Umbilical cord (tissue), 2 donors: ENCODE results near the gene ZNF598. TPM values are rescaled to one million over a fixed set of nuclear protein-coding genes. Genes with fewer than 3 reads are reported as not detected.
"Not testable (repeated sequence)": the region's sequence is repeated elsewhere in the genome, so short reads cannot be mapped to it uniquely, and the experiment has no call there.

ENCODE experiments used
- DNase-seq: peaks from one replicate; pipeline ENCODE4 v3.0.0-alpha.2; 2015; ENCODE audit warnings: low spot score
- total RNA-seq: library from RNA; depleted of rRNA; stranded (reverse); fragments of >200 nt; gene quantifications from one replicate; pipeline ENCODE4 v1.2.3, GENCODE V29; 2014; ENCODE audit warnings: low replicate concordance; ENCODE audit not compliant: insufficient read depth

ZNF598 gene
- total RNA-seq, 1 donor from 2014 or later = 4.8 TPM

- DNase-seq = no peak
Measured at GRCh38 chr16:1960665-1961630, 48.7 kb downstream of the ZNF598 start.

- peak; percentile 89 for DNase-seq
Measured at GRCh38 chr16:1959269-1960039, 50.2 kb downstream of the ZNF598 start, which contains the start of gene NDUFB10. Gene NDUFB10 (plus strand): TSS chr16:1959538. CDS start chr16:1959625, 87 bp downstream.

DNA sequence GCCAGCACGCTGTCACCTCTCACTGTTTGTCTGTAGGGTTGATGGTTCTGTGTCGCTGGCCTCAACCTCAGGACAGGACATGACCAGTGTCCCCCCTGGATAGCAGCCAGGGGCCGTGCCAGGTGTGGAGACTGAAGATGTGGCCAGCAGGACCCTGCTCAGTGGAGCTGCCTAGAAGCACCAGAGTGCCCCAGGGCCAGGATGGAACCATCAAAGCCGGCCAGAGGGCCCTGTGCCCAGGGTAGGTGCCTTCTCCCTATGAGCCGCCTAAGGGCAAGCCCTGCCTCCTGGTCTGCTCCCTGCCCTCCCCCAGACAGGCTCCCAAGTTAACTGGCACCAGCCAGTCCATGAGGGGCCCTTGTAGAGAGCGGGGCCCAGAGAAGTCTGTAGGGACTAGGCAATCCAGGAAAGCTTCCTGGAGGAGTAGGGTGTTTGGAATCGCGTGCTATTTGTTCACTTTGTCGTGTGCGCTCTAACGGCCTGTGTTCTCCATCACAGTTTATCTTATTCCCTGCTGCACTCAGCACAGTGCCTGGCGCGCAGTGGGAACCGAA lies 50.8 kb downstream of the ZNF598 start:
- DNase-seq = no peak

DNA sequence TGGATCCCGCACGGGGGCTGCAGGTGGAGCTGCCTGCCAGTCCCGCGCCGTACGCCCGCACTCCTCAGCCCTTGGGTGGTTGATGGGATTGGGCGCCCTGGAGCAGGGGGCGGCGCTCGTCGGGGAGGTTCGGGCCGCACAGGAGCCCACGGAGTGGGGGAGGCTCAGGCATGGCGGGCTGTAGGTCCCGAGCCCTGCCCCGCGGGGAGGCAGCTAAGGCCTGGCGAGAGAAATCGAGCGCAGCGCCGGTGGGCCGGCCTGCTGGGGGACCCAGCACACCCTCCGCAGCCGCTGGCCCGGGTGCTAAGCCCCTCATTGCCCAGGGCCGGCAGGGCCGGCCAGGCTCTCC lies 51.5 kb downstream of the ZNF598 start:
- not testable (repeated sequence) for DNase-seq

GRCh38 chr16:1957434-1958142 lies 52.0 kb downstream of the ZNF598 start:
- not testable (repeated sequence) for DNase-seq

DNA sequence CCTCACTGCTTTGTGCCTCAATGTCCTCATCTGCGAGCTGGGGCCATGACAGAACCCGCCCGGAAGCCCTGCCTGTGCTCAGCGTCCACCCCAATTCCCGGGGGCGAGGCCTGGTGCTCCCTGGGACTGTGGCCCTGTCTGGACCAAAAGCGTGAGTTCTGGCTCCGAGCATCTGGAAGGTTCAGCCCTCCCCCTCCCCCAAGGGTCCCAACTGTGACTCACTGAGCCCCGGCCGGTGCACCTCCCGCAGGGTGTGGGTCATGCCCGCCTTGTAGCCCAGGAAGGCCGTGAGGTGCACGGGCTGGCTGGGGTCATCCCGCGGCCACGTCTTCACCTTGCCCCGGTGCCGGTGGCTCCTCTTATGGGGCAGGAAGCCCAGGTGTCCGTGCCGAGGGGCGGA lies 55.9 kb downstream of the ZNF598 start:
- DNase-seq = no peak

GRCh38 chr16:1950559-1950958 lies 59.1 kb downstream of the ZNF598 start:
- DNase-seq = no peak

DNA sequence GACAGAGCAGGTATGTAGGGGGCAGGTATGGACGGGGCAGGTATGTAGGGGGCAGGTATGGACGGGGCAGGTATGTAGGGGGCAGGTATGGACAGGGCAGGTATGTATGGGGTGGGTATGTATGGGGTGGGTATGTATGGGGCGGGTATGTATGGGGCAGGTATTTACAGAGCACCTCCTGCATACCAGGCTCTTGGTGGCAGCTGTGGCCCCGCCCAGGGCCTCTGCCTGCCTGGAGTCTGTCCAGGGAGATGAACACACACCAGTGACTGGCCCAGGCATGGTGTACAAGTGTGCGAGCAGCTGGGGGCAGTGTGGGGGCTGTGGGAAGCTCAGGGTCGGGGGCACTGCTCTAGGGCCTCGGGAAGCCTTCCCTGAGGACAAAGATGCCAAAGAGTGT lies 59.6 kb downstream of the ZNF598 start:
- no peak for DNase-seq

DNA sequence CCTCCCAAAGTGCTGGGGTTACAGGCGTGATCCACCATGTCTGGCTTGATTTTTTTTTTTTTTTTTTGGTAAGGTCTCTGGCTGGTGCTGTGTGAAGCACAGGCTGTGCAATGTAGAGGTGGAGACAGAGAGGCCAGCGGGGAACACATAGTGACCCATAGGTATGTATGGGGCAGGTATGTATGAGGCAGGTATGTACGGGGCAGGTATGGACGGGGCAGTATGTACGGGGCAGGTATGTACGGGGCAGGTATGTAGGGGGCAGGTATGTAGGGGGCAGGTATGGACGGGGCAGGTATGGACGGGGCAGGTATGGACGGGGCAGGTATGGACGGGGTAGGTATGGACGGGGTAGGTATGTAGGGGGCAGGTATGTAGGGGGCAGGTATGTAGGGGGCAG lies 60.1 kb downstream of the ZNF598 start:
- DNase-seq = no peak

Other genes with a start within 250 kb of the ZNF598 start
- gene NME3, start 238.3 kb downstream of the ZNF598 start, total RNA-seq = 33.0 TPM
- gene EME2, start 237.0 kb downstream of the ZNF598 start, total RNA-seq = 7.2 TPM
- 26.5 TPM for gene MRPS34, start 236.7 kb downstream of the ZNF598 start, total RNA-seq
- 37.6 TPM for gene SPSB3, start 227.2 kb downstream of the ZNF598 start, total RNA-seq
- gene NUBP2, start 226.9 kb downstream of the ZNF598 start, total RNA-seq = 73.7 TPM
- 0.96 TPM for gene IGFALS, start 216.1 kb downstream of the ZNF598 start, total RNA-seq
- 34.4 TPM for gene HAGH, start 183.0 kb downstream of the ZNF598 start, total RNA-seq
- gene FAHD1, start 182.6 kb downstream of the ZNF598 start, total RNA-seq = 36.1 TPM
- not detected for gene MEIOB, start 137.7 kb downstream of the ZNF598 start, total RNA-seq
- not detected for gene HS3ST6, start 91.4 kb downstream of the ZNF598 start, total RNA-seq
- 2.2 TPM for gene MSRB1, start 66.6 kb downstream of the ZNF598 start, total RNA-seq
- gene RPL3L, start 55.1 kb downstream of the ZNF598 start, total RNA-seq = not detected
- gene NDUFB10, start 50.3 kb downstream of the ZNF598 start, total RNA-seq = 111 TPM
- gene RPS2, start 45.0 kb downstream of the ZNF598 start, total RNA-seq = 1,669 TPM
- not detected for gene RNF151, start 43.0 kb downstream of the ZNF598 start, total RNA-seq
- gene TBL3, start 37.8 kb downstream of the ZNF598 start, total RNA-seq = 10.4 TPM
- gene NOXO1, start 28.4 kb downstream of the ZNF598 start, total RNA-seq = not detected
- gene GFER, start 25.6 kb downstream of the ZNF598 start, total RNA-seq = 12.0 TPM
- gene SYNGR3, start 19.9 kb downstream of the ZNF598 start, total RNA-seq = 2.4 TPM
- gene NPW, start 10.0 kb upstream of the ZNF598 start, total RNA-seq = not detected
- gene NHERF2, start 17.1 kb upstream of the ZNF598 start, total RNA-seq = 30.3 TPM
- 10.4 TPM for gene NTHL1, start 38.0 kb upstream of the ZNF598 start, total RNA-seq
- gene TSC2, start 38.2 kb upstream of the ZNF598 start, total RNA-seq = 50.1 TPM
- gene PKD1, start 126.1 kb upstream of the ZNF598 start, total RNA-seq = 99.9 TPM
- 0.48 TPM for gene RAB26, start 138.8 kb upstream of the ZNF598 start, total RNA-seq
- 22.9 TPM for gene TRAF7, start 146.0 kb upstream of the ZNF598 start, total RNA-seq
- gene CASKIN1, start 186.8 kb upstream of the ZNF598 start, total RNA-seq = not detected
- gene MLST8, start 195.6 kb upstream of the ZNF598 start, total RNA-seq = 25.8 TPM
- gene BRICD5, start 201.0 kb upstream of the ZNF598 start, total RNA-seq = 3.6 TPM
- 7.9 TPM for gene PGP, start 205.0 kb upstream of the ZNF598 start, total RNA-seq
- 14.7 TPM for gene E4F1, start 213.8 kb upstream of the ZNF598 start, total RNA-seq
- gene DNASE1L2, start 226.6 kb upstream of the ZNF598 start, total RNA-seq = not detected
- gene ECI1, start 241.8 kb upstream of the ZNF598 start, total RNA-seq = 24.6 TPM